SHP77 (cell line): ENCODE measurements around the gene EPHA4.

ENCODE experiments used
- DNase-seq, 2 experiments: peaks; one replicate each; lab custom pipeline; 2025; lab: John Stamatoyannopoulos, UW

Gene EPHA4

DNA sequence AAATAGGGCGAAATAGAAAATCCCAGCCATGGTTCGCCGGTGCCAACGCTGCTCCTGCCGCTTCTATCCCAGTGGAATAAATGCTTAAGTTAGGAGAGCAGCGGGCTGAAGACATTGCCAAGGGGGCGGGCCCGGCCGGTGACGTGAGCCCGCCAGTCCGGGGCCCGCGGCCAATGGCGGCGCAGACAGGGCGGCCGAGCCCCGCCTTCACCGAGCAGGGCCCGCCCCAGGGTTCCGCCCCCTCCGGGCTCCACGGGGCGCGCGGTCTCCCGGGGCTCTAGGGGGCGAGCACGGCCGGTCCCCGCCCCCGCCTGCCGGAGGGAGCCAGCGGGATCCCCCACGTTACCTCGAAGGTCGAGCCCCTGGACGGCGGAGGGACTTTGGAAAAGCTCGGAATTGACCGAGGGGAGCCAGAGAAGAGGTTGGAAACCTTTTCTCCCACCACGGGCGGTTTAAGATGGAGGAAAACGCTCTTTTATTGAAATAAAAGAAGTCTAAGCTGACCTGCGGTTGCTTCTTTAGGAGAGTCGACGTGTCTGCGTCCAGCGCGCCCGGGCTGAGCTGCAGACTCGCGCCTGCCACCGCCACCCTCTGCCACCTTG is at the start of gene EPHA4:
Gene EPHA4 (minus strand): TSS at position 86 of the 602 bp plus-strand sequence. CDS start 56 bp downstream, at position 30.
- DNase-seq, result peak; percentile 61 to 84

DNA sequence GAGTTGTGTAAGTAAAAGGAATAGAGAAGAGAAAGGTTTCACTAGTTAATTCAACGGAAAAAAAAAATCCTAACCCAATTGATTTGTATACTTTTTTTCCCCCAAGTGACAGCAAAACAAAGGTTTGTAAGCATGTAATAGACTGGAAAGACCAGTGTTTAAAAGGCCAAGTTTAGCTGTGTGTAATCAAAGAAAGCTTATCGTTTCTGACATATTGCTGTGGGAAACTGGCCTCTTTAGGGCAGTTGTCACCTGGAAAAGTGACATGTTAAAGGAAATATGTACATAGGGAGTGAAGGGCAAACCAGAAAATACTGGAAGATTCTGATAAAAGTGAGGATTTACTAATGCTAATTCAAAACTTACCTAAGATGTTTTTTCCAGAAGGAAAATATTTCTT is 45.9 kb upstream of the EPHA4 start:
- DNase-seq, result no peak

DNA sequence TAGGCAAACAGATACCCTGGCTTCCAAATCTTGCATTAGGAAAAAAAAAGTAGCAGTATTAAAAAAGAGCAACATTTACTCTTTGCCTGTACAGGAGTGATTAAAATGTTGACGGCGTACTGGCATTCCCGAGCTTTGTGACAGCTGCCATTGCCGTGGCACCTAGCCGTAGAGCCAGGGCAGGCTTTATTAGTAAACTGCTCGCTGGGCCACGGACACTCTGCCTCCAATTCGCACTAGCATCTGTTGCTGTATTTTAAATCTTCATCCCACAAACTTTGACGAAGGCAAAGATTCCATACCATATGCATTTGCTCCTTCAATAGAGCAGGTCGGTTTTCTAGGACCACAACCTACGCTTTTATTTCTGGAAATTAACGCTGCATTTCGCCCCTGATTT is 44.5 kb upstream of the EPHA4 start:
- no peak for DNase-seq

DNA sequence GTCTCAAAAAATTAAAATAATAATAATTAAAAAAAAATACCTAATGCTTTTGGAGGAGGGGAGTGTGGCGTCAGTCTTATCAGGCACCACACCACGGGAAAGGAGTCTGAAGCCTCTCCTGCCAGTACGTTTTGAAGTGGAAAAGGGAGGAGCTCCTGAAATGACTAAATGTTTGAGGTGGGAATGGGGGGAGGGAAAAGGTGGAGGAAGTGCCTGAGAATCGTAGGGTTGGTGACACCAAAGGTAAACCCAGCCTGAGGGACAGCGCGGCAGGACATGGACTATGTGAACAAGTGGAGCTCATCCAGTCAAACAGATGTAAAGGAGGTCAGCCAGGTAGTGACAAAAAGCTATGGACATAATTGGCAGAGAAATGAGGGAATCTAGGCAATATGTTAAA is 42.2 kb upstream of the EPHA4 start:
- no peak for DNase-seq

DNA sequence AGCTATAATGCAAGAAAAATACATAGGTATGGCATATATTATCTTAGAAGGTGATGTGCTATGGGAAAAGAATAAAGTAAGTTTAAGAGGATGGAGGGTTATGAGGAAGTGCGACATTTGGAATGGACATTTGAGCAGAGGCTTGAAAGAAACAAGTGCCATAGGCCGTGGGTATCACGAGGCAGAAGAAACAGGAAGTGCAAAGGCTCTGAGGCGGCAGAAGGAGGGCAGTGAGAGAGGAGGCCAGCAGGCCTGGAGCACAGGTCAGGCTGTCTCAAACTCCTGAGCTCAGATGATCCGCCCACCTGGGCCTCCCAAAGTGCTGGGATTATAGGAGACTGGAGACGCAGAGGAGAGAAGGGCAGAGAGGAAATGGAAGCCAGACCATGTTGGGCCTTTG is 40.7 kb upstream of the EPHA4 start:
- DNase-seq, result no peak

DNA sequence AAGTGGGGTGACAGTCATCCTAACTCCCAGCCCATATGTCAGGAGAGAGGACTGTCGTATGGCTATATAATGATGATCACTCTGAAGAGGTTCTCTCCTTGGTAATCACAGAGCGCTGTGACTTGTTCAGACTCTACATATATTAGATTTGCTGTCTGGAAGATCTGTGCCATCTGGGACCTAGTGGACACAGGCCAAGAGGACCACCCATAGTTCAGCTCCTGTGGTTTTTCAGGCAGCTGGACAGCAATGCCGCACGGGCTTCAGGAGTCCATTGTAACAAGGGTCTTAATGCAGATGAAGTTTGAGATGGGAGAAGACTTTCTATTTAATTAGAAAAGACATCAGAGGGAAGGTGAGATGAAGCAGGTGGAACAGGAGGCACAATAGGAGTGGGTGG is 40.1 kb upstream of the EPHA4 start:
- no peak for DNase-seq

DNA sequence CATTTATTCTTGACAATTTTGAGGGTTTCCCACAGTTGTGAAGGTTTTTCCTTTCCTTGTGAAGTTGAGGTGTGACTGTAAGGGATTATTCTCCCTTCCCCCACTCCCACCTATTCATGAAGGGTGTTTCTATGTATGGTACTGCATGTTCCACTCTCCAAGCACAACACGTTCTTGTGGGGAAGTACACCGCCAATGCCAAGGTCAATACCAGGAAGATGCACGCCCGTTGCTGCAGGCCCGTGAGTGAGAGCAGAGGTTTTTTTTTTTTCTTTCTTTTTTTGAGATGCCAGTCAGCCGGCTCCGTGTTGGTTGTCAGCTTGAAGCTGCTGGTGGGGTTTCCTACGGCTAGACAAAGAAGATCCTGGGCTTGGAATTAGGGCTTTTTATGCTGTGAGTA is 38.6 kb upstream of the EPHA4 start:
- DNase-seq, result no peak

DNA sequence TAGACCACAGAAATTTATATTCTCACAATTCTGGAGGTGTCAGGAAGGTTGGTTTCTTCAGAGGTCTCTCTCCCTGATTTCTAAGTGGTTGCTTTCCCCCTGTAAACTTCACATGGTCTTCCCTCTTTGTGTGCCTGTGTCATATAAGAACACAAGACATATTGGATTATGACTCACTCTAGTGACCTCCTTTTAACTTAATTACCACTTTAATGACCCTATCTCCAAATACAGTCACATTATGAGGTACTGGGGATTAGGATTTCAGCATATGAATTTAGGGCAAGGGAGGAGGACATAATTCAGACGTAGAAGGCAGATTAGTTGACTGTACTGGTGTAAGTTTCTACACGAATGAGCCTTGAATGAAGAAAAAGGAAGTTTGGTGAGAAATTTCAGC is 38.2 kb upstream of the EPHA4 start:
- no peak for DNase-seq

DNA sequence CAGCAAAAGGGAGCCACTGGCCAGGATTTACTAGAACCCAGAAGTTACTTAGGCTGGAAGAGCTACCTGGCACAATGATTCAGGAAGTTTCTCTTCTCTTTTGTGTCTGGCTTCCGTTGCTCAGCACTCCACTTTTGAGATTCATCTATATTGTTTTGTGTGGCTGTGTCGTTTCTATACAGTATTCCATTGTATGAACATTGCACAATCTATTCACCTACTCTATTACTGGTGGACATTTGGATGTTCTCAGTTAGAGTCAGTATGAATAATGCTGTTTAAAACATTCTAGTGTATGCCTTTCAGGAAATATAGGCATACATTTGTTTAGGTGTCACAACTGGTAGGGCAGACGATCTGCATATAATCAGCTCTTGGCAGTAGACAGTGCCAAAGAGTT is 36.3 kb upstream of the EPHA4 start:
- DNase-seq, result no peak

DNA sequence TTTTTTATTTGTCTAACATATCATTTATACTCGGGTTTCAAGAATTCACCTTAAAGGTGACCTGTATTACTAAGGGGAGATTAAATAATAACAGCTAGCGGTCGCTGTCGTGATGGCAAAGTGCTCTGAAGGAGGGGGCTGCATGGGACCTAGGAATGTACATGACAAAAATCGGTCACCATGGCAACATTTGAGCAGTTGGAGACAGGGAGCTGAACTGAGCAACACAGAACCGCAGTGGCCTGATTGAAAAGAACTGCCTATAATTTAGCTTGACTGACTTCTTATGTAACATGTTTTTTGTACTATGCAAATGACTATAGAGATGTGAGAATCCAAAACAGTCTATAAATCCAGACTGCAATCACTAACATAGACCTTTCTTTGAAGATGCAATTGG is 34.3 kb upstream of the EPHA4 start:
- DNase-seq, result peak in 1 of 2 experiments; percentile 10

DNA sequence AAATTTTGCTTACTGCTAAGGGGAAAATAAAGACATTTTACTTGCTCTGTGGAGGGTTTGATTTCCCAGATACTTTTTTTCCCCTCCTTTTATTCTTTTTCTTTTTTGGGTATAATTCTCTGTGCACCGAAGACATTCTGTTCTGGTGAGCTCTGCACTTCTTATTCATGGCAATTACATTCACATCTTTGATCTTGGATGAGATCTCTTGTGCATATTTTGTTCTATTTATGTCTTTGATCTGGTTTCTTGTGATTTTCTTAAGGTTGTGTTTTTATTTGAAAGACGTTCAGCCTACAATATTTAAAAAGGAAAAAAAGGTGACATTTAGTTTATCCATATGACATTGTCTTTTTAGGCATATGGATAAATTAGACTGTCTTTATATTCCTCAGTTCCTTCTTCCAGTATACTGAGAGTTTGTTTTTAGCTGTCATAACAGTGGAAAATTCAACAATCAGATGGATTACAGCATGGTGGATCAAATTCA is 33.7 kb upstream of the EPHA4 start:
- DNase-seq, result no peak

DNA sequence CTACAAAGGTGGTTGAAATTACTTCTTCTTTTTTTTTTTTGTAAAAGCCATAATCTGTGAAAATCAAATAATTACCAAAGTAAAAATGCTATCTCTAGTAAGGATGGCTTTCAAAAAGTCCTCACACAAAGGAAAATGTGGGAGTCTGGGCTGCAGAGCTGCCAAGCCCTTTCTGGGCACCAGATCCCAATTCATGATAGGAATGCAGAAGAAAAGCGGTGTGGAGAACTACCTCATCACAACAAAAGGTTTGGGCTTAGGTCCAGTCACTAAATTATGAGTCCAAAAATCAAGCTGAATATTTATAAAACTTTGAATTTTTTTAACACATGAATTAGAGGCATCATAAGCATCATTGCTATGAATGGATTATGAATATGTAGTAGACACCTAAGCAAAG is 30.8 kb upstream of the EPHA4 start:
- DNase-seq, result no peak

DNA sequence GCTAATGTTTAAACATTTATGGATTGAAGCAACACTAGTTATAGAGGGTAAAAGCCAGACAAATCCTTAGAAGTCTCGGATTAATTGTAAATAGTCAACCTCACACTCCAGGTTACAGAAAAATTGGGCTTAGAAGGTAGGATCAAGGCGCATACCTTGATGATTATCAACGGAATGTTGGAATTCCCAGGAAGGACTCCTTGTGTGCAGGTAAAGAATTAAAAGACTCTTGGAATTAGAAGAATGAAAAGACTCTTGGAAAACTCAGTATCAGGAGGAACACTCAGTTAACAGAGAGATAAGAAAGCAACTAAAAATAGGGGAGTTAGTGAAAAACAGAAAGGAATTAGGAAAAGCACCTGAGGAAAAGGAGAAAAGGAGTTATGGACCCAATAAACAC is 29.3 kb upstream of the EPHA4 start:
- no peak for DNase-seq

DNA sequence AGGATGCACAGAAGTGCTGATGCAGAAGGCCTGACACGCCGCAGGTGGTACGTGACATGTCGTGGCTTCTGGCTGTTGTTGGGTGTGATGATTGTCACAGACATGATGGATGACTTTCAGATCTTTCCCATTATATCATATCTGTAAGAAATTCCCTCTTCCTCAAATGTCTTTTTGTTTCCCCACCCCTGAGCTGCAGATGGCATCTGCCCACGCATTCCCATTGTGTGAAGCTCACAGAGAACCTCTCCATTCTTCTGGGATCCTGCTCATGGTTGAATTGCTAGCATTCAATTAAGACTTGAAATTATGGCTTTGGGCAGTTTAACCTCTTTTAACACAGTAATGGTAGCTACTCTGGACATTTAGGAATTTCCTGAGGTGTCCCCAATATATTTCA is 28.3 kb upstream of the EPHA4 start:
- DNase-seq, result no peak

DNA sequence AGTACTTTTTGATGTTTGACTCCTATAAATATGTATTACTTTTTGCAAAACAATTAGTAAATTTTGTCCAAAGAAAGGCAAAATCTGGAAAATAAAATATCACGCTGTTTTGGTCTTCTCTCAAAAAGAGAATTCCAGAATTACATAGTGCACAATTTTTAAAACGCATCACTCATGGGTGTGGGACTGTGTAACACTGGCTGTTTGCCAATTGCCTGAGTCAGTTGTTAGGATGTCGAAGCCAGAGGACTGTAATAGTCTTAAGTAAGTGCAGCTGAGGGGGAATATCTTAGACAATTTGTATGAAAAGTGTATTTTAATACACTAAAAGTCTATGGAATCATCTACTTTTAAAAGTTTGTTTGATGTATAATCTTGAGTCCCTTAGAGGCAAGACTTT is 24.1 kb upstream of the EPHA4 start:
- no peak for DNase-seq

DNA sequence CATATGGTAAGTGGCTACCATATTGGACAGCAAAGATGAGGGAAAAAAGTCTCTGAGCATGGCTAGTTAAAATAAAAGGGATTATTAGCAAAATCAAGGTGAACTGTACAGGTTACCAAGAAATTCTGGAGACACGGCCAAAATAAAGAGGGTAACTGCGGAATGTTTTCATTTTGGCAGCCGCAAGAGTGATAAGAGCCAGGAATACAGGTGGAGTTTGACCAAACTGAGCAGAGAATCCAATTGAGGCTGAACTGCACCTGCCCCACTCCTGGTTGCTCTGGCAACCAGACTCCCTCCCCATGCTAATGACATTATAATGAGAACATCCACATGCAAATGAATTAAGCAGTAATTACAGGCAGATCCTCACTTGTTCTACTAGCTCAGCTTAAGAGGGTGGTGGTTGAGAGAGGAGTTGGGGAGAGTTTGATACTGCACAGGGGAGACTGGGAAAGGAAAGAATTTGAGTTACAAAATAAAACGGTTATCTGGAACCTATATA is 18.8 kb upstream of the EPHA4 start:
- DNase-seq, result no peak

DNA sequence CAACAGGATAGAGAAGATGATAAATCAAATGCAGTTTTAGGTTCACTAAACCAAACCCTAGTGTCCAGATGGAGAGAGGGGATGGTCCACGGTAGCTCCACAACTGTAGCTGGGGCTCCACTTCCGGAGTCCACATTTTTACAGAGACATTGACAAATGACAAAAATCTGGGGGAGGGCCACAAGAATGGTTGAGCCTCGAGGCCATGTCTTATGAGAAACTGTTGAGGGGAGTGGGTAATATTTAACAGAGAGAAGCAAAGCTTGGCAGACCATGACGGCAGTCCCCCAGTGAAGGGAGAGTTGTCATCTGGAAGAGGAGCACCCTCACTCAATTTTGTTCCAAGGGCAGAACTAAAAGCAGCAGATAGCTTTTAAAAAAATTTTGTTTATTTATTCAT is 17.6 kb upstream of the EPHA4 start:
- no peak for DNase-seq

DNA sequence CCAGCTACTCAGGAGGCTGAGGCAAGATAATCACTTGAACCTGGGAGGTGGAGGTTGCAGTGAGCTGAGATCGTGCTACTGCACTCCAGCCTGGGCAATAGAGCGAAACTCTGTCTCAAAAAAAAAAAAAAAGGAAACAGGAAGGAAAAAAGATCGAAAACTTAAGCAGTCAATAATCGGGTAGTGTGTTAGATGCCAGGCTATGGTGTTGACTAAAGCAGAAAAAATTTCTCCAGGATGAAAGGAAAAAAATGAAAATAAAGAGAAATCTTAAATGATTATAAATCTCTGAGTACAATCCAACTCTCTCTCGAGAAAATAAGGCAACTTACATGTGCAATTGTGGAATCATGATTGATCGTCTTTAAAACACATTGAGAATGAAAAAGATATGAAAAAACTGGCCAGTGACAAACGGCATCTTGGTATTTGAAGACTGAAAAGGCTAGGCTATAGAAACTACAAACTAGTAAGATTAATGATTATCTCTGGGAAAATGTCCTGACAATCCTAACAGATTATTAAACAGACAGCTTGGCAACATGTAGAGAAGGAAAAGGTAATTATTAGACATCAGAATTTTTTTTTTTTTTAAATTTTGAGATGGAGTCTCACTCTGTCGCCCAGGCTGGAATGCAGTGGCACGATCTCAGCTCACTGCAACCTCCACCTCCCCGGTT is 16.3 kb upstream of the EPHA4 start:
- DNase-seq, result no peak

DNA sequence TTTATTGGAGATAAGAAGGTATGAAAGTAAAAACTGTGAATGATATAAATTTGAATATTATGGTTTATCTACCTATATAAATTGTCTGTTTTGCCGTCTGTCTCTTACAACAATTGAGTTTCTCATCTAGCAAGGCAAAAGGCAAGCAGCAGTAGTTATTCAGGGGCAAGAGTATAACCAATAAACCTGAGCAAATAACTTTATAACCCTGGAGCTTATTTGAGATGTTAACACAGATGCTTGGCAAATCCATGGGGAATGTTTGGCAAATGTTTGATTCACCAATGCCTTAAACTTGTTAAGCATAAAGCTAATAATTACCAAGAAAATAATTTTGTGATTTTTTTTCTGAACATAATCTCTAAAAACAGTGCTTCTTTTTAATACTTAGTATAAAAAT is 9.9 kb upstream of the EPHA4 start:
- no peak for DNase-seq

DNA sequence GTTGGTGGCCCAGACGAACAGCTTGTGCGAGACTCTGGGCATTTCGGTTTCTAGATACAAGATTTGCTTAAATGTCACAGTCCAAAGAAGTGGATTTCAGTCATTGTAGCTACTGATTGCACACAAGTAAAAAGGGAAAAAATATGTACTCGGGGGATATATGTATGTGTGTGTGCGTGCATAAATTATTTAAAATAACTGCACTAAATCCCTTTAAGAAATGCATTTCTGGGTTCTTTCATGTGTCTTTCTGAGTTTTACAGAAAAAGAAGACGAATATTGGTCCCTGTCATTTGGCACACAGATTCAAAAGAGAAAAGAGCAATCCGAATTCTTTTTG is 2.1 kb upstream of the EPHA4 start:
- DNase-seq, result no peak

DNA sequence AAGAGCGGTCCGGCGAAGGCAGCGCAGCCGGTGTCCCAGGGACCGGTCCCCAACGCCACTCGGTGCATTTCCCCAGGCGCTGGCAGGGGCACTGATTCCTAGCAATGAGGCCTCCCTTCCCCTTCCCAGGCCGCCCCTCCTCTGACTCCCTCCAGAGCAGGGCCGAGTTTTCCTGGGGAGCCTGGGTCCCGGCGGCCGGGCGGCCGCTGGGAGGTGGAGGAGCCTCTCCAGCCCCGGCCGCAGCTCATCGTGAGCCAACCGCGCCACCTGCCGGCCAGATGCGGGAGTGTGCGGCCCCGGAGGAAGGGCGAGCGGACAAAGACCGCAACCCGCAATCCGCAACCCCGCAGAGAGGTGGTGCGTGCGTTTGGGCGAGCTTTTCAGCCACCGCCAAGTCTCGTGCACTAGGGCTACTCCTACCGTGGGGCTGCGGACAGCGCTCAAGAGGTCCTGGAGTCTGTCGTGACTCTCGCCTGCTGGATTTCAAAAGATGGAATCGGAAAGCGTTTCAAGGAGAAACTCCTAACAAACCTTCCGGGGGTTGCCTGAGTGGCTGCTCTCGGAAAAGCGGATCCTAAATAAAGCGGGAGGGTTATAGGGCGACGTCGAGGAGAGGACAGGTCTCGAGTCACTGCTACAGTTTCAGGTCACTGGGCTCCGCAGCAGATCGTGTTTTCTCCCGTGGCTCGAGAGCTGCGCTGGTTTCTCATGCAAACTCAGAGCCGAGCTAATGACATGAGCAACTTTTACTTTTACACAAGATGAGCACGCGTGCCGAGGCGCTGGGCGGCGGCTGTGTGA is 1.5 kb upstream of the EPHA4 start:
- DNase-seq, result peak; percentile 72 to 82

DNA sequence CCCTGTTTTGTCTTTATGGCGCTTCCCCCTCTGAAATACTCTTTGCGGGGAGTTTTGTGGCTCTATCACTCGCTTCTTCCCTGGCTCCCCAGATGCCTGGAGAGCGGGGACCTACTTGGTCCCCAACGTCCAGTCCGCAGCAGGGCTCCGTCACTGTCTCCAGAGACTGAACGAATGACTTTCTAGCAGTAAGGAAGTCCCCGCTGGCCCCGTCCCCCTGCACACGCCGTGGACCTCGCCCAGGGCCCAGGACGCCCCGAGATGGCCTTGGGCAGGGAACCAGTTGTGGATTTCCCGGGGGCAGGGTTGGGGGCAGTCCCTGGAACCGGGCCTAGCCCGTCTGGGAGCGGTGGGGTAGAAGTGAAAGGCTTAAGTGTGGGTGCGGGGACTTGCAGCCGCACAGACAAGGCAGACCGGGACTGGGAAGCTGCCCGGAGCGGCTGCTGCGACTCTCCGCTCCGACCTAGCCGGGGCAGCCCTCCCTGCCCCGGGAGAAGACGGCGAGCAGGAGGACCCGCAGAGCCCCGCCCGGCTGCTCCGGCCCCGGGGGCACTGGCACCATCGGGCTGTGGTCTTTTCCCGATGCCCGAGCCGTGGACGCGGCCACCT is 821 bp upstream of the EPHA4 start:
- DNase-seq, result peak in 1 of 2 experiments; percentile 25
